Body of pancreas (tissue), 4 donors: ENCODE measurements around the gene FLT3. TPM values are rescaled to one million over a fixed set of nuclear protein-coding genes. Genes with fewer than 3 reads are reported as not detected.

Source experiments
- ATAC-seq: fragments of 150-250 bp; one replicate; pipeline ENCODE4 v1.9.1; 2016
- DNase-seq, 4 donors: peaks; one replicate each; pipeline ENCODE4 v3.0.0-alpha.2; 2019
- H3K27ac ChIP-seq, 4 donors: fragments of 200-600 bp; sonication (generic); 1 replicate in 3 of 4; 2 replicates in 1 of 4; pipeline versions ENCODE4 v1.5.1 to v1.6.1; 2016 to 2019; ENCODE audit warnings: mild to moderate bottlenecking in 1 of 4, mixed read lengths in 1 of 4, moderate library complexity in 1 of 4
- H3K27me3 ChIP-seq, 2 donors: fragments of 200-600 bp; sonication (generic); one replicate each; pipeline ENCODE4 v1.6.0; 2016; ENCODE audit warnings: mild to moderate bottlenecking in 1 of 2
- H3K36me3 ChIP-seq, 2 donors: fragments of 200-600 bp; sonication (generic); replicated peaks in 1 of 2; 2 replicates each; pipeline ENCODE4 v1.5.1; 2016; ENCODE audit warnings: low read depth in 2 of 2; ENCODE audit not compliant: insufficient read depth in 1 of 2
- H3K4me1 ChIP-seq: fragments of 200-600 bp; sonication (generic); one replicate; pipeline ENCODE4 v1.6.0; 2016
- H3K4me3 ChIP-seq, 2 donors: fragments of 200-600 bp; sonication (generic); 1 replicate in 1 of 2; 2 replicates in 1 of 2; pipeline ENCODE4 v1.5.1; 2016 to 2019
- H3K9me3 ChIP-seq, 3 donors: fragments of 200-600 bp; sonication (generic); 1 replicate in 2 of 3; 2 replicates in 1 of 3; pipeline ENCODE4 v1.5.1; 2016
- POLR2A ChIP-seq, 3 donors: fragments of 450-650 bp; IDR thresholded peaks; one replicate each; pipeline ENCODE4 v1.6.1; 2016; ENCODE audit warnings: antibody characterized with exemption in 3 of 3, mild to moderate bottlenecking in 2 of 3
- WGBS, 2 donors: methylation state at CpG; one replicate each; pipeline ENCODE4 v1.1.5; 2017; 5-methylcytosine and 5-hydroxymethylcytosine counted together
- intact Hi-C: fragments of 100-400 bp; cut with DNase I; formaldehyde crosslinking; loops from one replicate; pipeline ENCODE4 v1.15.1; 2023
- total RNA-seq, 2 donors: library from RNA; depleted of rRNA; stranded (reverse); fragments of >200 nt; gene quantifications; one replicate each; pipeline ENCODE4 v1.1.0, GENCODE V29; 2016
- TF ChIP-seq, protein P1 (sequence below), 7 experiments: fragments of 450-650 bp in 4 of 7; fragments of 200-600 bp in 3 of 7; sonication (generic) in 3 of 7; IDR thresholded peaks; one replicate each; pipeline ENCODE4 v1.5.1; 2016 to 2019; ENCODE audit warnings: antibody characterized with exemption in 7 of 7

The FLT3 gene
- total RNA-seq, 2 donors from 2014 or later, result 2.0 to 4.2 TPM

DNA sequence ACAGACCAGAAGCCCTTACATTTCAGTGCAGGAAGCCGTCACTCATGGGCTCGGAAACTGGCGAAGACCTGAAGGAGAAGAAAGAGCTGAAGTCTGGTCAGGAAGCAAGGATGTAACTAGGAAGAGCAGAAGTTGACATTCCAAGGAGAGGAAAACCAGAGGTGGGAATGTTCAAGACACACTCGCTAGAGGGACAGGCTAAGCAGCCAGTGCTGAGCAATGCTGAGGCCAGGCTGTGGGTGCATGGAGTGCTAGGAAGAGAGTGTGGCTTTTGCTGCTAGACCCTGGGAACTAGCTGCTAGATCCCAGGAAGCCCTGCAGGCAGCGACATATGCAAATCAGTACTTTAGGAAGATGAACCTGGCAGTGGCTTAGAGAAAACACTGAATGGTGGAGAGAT lies 99.8 kb downstream of the FLT3 start:
- Histone ChIP-seq H3K4me3 (no peak overlapping the region), H3K27ac (no peak overlapping the region), H3K4me1 (peaks cover 7% of the 10 kb centered on the region), H3K36me3 (no peaks in the 10 kb centered on the region), H3K9me3 (no peaks in the 10 kb centered on the region), H3K27me3 (no peaks in the 10 kb centered on the region)
- WGBS, 2 donors, result 42 to 79% methylated on average over 5 of the region's 5 CpGs
- ATAC-seq (no peak), DNase-seq (no peak)
- TF ChIP-seq, protein P1, sequence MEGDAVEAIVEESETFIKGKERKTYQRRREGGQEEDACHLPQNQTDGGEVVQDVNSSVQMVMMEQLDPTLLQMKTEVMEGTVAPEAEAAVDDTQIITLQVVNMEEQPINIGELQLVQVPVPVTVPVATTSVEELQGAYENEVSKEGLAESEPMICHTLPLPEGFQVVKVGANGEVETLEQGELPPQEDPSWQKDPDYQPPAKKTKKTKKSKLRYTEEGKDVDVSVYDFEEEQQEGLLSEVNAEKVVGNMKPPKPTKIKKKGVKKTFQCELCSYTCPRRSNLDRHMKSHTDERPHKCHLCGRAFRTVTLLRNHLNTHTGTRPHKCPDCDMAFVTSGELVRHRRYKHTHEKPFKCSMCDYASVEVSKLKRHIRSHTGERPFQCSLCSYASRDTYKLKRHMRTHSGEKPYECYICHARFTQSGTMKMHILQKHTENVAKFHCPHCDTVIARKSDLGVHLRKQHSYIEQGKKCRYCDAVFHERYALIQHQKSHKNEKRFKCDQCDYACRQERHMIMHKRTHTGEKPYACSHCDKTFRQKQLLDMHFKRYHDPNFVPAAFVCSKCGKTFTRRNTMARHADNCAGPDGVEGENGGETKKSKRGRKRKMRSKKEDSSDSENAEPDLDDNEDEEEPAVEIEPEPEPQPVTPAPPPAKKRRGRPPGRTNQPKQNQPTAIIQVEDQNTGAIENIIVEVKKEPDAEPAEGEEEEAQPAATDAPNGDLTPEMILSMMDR (IDR thresholded peaks at IDR 0.05), result no peak
- TF ChIP-seq POLR2A (IDR thresholded peaks at IDR 0.05), result no peak
- intact Hi-C loops, result no loop called here

DNA sequence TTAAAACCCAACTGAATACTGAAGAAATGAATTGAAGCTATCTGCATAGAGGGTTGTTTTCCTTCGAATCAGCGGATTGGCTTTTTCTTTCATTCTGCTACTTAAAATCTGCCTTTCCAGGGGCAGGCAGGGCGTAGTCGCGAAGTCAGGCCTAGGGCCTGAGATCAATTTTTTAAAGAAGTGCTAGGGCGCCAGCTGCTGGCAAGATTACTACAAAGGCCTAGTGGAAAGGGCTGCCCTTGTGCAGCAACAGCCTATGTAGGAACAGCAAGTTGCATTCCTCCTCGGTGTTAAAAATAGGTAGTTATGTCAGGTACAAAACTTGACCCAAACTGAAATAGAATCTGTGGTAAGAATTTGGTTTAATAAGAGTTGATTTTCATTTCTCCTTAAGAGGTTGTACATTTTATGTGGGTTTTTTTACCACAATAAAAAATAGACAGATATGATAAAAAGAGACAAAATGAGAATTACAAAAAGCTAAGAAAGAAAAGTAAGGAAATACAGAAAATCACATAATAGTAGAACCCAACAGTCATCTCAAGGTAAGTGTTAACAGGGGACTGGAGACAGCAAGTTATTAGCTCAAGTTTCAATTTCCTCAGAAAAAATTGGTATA lies 102.4 kb downstream of the FLT3 start:
- peaks cover 7% of the 10 kb centered on the region for H3K4me1 ChIP-seq
- intact Hi-C loops, result no loop called here
- no peak overlapping the region for H3K27ac ChIP-seq
- peak; percentile 65 to 74 (median 70) for DNase-seq
- no peak for TF ChIP-seq POLR2A (IDR thresholded peaks at IDR 0.05)
- TF ChIP-seq, protein P1 (IDR thresholded peaks at IDR 0.05), result peak in 6 of 7 experiments; percentile 21 to 51 (median 43)
- no peak overlapping the region for H3K4me3 ChIP-seq
- no peaks in the 10 kb centered on the region for H3K27me3 ChIP-seq
- H3K9me3 ChIP-seq, result no peaks in the 10 kb centered on the region
- peak; percentile 92 for ATAC-seq
- 10 to 21% methylated on average over 7 of the region's 7 CpGs for WGBS, 2 donors
- H3K36me3 ChIP-seq, result no peaks in the 10 kb centered on the region

- Histone ChIP-seq H3K4me1 (no peaks in the 10 kb centered on the region), H3K9me3 (no peaks in the 10 kb centered on the region)
- 78 to 90% methylated on average over 6 of the region's 6 CpGs for WGBS, 2 donors
Measured at GRCh38 chr13:27991881-27992280, 108.5 kb downstream of the FLT3 start.

GRCh38 chr13:27988520-27988919 lies 111.9 kb downstream of the FLT3 start, which contains the start of gene URAD:
URAD (minus strand) TSS chr13:27988693; CDS start chr13:27988637, 56 bp downstream.
- Histone ChIP-seq H3K4me1 (no peaks in the 10 kb centered on the region), H3K4me3 (no peak within 1 kb of the TSS), H3K36me3 (no peaks in the 10 kb centered on the region), H3K27ac (no peak within 1 kb of the TSS), H3K9me3 (no peaks in the 10 kb centered on the region), H3K27me3 (no peaks in the 10 kb centered on the region)
- intact Hi-C loops, result loop anchor here (5.0 to 10.0 kb wide), 3 partner anchors 156 to 1004 kb away; no protein-coding TSS in a partner anchor
- TF ChIP-seq, protein P1 (IDR thresholded peaks at IDR 0.05), result no peak
- TF ChIP-seq POLR2A (IDR thresholded peaks at IDR 0.05), result no peak
- WGBS, 2 donors, result 47 to 63% methylated on average over 9 to 11 of the region's 11 CpGs
- DNase-seq (no peak), ATAC-seq (no peak)

More at GRCh38 chr13:27991881-27992280, 108.5 kb downstream of the FLT3 start:
- no peak for TF ChIP-seq POLR2A (IDR thresholded peaks at IDR 0.05)
- TF ChIP-seq, protein P1 (IDR thresholded peaks at IDR 0.05), result no peak
- no peaks in the 10 kb centered on the region for H3K27me3 ChIP-seq
- no peak overlapping the region for H3K4me3 ChIP-seq
- H3K27ac ChIP-seq, result no peak overlapping the region
- no peak for ATAC-seq
- H3K36me3 ChIP-seq, result no peaks in the 10 kb centered on the region
- no peak for DNase-seq
- intact Hi-C loops, result no loop called here

- TF ChIP-seq POLR2A (IDR thresholded peaks at IDR 0.05), result no peak
- TF ChIP-seq, protein P1 (IDR thresholded peaks at IDR 0.05), result no peak
- intact Hi-C loops, result loop anchor here (5.0 to 10.0 kb wide), 3 partner anchors 153 to 1001 kb away; no protein-coding TSS in a partner anchor
- peaks cover 7% of the 10 kb centered on the region for H3K4me1 ChIP-seq
- DNase-seq (no peak), ATAC-seq (no peak)
- 55 to 59% methylated on average over 1 of the region's 1 CpG for WGBS, 2 donors
- H3K27ac ChIP-seq, result no peak overlapping the region
- no peaks in the 10 kb centered on the region for H3K36me3 ChIP-seq
- no peaks in the 10 kb centered on the region for H3K9me3 ChIP-seq
- H3K4me3 ChIP-seq, result no peak overlapping the region
- H3K27me3 ChIP-seq, result peaks cover 0 to 6% of the 10 kb centered on the region in 2 donors
Measured at GRCh38 chr13:27985600-27985999, 114.8 kb downstream of the FLT3 start.
